OCI-LY7 (cell line): ENCODE results near the gene PCDH9. TPM values are rescaled to one million over a fixed set of nuclear protein-coding genes. Genes with fewer than 3 reads are reported as not detected.

Experiments used
- BruUV-seq: library from RNA; stranded (reverse); fragments of 400-500 nt; replicated peaks from 2 replicates; lab custom pipeline; 2021; lab: Mats Ljungman, UMichigan
- CTCF ChIA-PET: fragments of 300-600 bp; sonication (Branson Sonifier 250); formaldehyde crosslinking; loops from one replicate; lab custom pipeline; 2022; ENCODE audit warnings: antibody characterized with exemption; ENCODE audit not compliant: unreplicated experiment; lab: Charles Lee
- POLR2A ChIA-PET: fragments of 300-600 bp; sonication (Branson Sonifier 250); formaldehyde crosslinking; loops from one replicate; lab custom pipeline; 2022; ENCODE audit warnings: antibody characterized with exemption; lab: Charles Lee
- DNase-seq: peaks from one replicate; pipeline ENCODE4 v3.0.0-alpha.2; 2015; ENCODE audit warnings: low spot score
- H2AFZ ChIP-seq: fragments of 200-600 bp; sonication (generic), shearing (Covaris generic); 2 replicates; pipeline ENCODE4 v1.6.1; 2014; ENCODE audit warnings: mild to moderate bottlenecking, antibody characterized with exemption, low read length, moderate library complexity
- H3K27ac ChIP-seq: fragments of 200-600 bp; sonication (generic); 2 replicates; pipeline ENCODE4 v1.5.1; 2014; ENCODE audit warnings: mixed run types, low read depth, mild to moderate bottlenecking, moderate library complexity, low read length, inconsistent platforms; ENCODE audit not compliant: poor library complexity, severe bottlenecking
- H3K36me3 ChIP-seq: fragments of 200-600 bp; sonication (generic); 2 replicates; pipeline ENCODE4 v1.6.1; 2014; ENCODE audit warnings: mild to moderate bottlenecking, antibody characterized with exemption, low read length, moderate library complexity, mixed read lengths; ENCODE audit not compliant: insufficient read depth
- H3K4me1 ChIP-seq: fragments of 200-600 bp; sonication (generic); 2 replicates; pipeline ENCODE4 v1.5.1; 2014; ENCODE audit warnings: mild to moderate bottlenecking, low read length; ENCODE audit not compliant: insufficient read depth, poor library complexity, severe bottlenecking
- H3K4me2 ChIP-seq: fragments of 200-600 bp; sonication (generic); 2 replicates; pipeline ENCODE4 v1.6.1; 2014; ENCODE audit warnings: mild to moderate bottlenecking, low read length
- H3K4me3 ChIP-seq: fragments of 200-600 bp; sonication (generic); 2 replicates; pipeline ENCODE4 v1.5.1; 2014; ENCODE audit warnings: mild to moderate bottlenecking, low read depth, low read length; ENCODE audit not compliant: poor library complexity, severe bottlenecking
- H3K79me2 ChIP-seq: fragments of 200-600 bp; sonication (generic); 2 replicates; pipeline ENCODE4 v1.6.1; 2016; ENCODE audit warnings: low read depth, mild to moderate bottlenecking, low read length, moderate library complexity, mixed read lengths; ENCODE audit not compliant: insufficient read depth
- H3K9me2 ChIP-seq: fragments of 200-600 bp; sonication (generic); 2 replicates; pipeline ENCODE4 v1.6.1; 2016; ENCODE audit warnings: mild to moderate bottlenecking, low read length, mixed read lengths; ENCODE audit not compliant: insufficient read depth
- H3K9me3 ChIP-seq: fragments of 200-600 bp; sonication (generic); 2 replicates; pipeline ENCODE4 v1.6.1; 2014; ENCODE audit warnings: mild to moderate bottlenecking, mixed run types, low read length, mixed read lengths
- H4K20me1 ChIP-seq: fragments of 200-600 bp; sonication (generic); 2 replicates; pipeline ENCODE4 v1.6.1; 2014; ENCODE audit warnings: mild to moderate bottlenecking, antibody characterized with exemption, low read length, moderate library complexity, mixed read lengths; ENCODE audit not compliant: insufficient read depth
- EZH2phosphoT487 ChIP-seq: fragments of 200-600 bp; sonication (generic); IDR thresholded peaks from 2 replicates; pipeline ENCODE4 v1.6.1; 2018; ENCODE audit warnings: low read depth, borderline replicate concordance, mild to moderate bottlenecking, mixed run types, antibody characterized with exemption, low read length, moderate library complexity, mixed read lengths
- intact Hi-C: fragments of 100-400 bp; cut with micrococcal nuclease; formaldehyde crosslinking; loops from one replicate; pipeline ENCODE4 v1.10.0; 2022; ENCODE audit not compliant: unreplicated experiment
- total RNA-seq, 2 experiments: library from RNA; depleted of rRNA in 1 of 2; stranded (reverse); fragments of >200 nt in 1 of 2; shearing (Covaris generic) in 1 of 2; gene quantifications; 2 replicates each; pipeline ENCODE4 v1.2.3, GENCODE V29; 2014 to 2022
- TF ChIP-seq, protein P1 (sequence below): fragments of 200-600 bp; sonication (generic); conservative IDR thresholded peaks from 2 replicates; pipeline ENCODE4 v1.5.1; 2014; ENCODE audit warnings: mild to moderate bottlenecking, antibody characterized with exemption, low read length, moderate library complexity, mixed read lengths

The PCDH9 gene
- total RNA-seq, 2 experiments from 2014 or later, result 20.1 to 26.0 TPM

DNA sequence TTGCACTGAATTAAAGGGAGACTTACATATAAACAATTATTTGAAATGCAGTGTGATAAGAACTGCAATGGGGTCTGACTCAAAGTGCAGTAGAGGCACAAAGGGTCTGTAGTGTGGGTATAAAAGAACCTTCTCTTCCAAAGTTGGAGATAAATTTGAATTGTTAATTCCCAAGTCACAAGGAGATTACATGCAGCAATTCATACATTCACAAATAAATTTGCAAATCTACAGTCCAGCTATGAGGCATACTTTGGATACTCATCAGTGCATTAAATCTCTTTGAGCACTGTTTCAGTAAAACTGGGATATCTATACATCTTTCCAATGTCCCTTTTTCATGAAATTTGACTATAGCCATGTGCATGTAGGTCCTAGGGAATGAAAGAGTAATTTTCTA lies 799.4 kb downstream of the PCDH9 start:
- Histone ChIP-seq H3K4me2 (no peak overlapping the region), H3K9me3 (no peaks in the 10 kb centered on the region), H3K36me3 (no peaks in the 10 kb centered on the region), H3K79me2 (no peaks in the 10 kb centered on the region), H4K20me1 (no peaks in the 10 kb centered on the region), H3K4me1 (no peaks in the 10 kb centered on the region), H2AFZ (no peak overlapping the region), H3K4me3 (no peak overlapping the region), H3K27ac (no peak overlapping the region), H3K9me2 (no peaks in the 10 kb centered on the region)
- no peak for DNase-seq
- intact Hi-C loops, result no loop called here
- ChIA-PET POLR2A (interaction anchor here (0.6 to 0.7 kb wide), 2 partner anchors 58 to 605 kb away, joined by 3 read pairs; no protein-coding TSS in a partner anchor), CTCF (no interaction called here)
- TF ChIP-seq, protein P1, sequence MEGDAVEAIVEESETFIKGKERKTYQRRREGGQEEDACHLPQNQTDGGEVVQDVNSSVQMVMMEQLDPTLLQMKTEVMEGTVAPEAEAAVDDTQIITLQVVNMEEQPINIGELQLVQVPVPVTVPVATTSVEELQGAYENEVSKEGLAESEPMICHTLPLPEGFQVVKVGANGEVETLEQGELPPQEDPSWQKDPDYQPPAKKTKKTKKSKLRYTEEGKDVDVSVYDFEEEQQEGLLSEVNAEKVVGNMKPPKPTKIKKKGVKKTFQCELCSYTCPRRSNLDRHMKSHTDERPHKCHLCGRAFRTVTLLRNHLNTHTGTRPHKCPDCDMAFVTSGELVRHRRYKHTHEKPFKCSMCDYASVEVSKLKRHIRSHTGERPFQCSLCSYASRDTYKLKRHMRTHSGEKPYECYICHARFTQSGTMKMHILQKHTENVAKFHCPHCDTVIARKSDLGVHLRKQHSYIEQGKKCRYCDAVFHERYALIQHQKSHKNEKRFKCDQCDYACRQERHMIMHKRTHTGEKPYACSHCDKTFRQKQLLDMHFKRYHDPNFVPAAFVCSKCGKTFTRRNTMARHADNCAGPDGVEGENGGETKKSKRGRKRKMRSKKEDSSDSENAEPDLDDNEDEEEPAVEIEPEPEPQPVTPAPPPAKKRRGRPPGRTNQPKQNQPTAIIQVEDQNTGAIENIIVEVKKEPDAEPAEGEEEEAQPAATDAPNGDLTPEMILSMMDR, result no peak
- no peak for TF ChIP-seq EZH2phosphoT487
- no TSS peak for BruUV-seq

GRCh38 chr13:66430269-66430668 lies 799.9 kb downstream of the PCDH9 start:
- DNase-seq, result no peak
- Histone ChIP-seq H3K4me2 (no peak overlapping the region), H3K9me3 (no peaks in the 10 kb centered on the region), H3K79me2 (no peaks in the 10 kb centered on the region), H3K36me3 (no peaks in the 10 kb centered on the region), H4K20me1 (no peaks in the 10 kb centered on the region), H2AFZ (no peak overlapping the region), H3K4me3 (no peak overlapping the region), H3K4me1 (no peaks in the 10 kb centered on the region), H3K27ac (no peak overlapping the region), H3K9me2 (no peaks in the 10 kb centered on the region)
- BruUV-seq, result no TSS peak
- TF ChIP-seq, protein P1, result no peak
- TF ChIP-seq EZH2phosphoT487, result no peak
- intact Hi-C loops, result no loop called here
- CTCF ChIA-PET, result no interaction called here
- POLR2A ChIA-PET, result no interaction called here

DNA sequence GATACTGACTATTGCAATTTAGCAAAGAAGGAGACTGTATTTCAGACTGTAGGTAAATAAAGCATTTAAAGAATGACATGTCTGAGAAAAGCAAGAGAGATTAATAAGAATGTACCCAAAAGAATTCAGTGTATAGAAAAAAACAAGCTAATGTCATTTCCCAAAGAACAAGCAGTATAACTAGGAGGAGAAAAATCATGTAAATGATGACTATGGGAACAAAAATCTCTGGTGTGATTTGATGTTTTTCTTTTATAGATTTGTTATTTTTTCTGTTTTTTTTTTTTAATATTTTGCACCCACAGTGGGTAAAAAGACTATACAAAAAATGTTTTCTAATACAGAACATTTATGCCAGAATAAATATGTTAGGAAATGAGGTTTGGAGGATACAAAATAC lies 801.0 kb downstream of the PCDH9 start:
- TF ChIP-seq, protein P1, result no peak
- no peak for TF ChIP-seq EZH2phosphoT487
- H3K4me1 ChIP-seq, result no peaks in the 10 kb centered on the region
- H3K9me3 ChIP-seq, result no peaks in the 10 kb centered on the region
- ChIA-PET CTCF (no interaction called here), POLR2A (interaction anchor here (0.6 to 1.7 kb wide), 6 partner anchors 15 to 951 kb away, joined by 3 to 16 read pairs (median 4); no protein-coding TSS in a partner anchor)
- H4K20me1 ChIP-seq, result no peaks in the 10 kb centered on the region
- no peaks in the 10 kb centered on the region for H3K36me3 ChIP-seq
- H3K79me2 ChIP-seq, result no peaks in the 10 kb centered on the region
- no peak overlapping the region for H3K27ac ChIP-seq
- no peak overlapping the region for H3K4me2 ChIP-seq
- intact Hi-C loops, result no loop called here
- no TSS peak for BruUV-seq
- no peak for DNase-seq
- no peak overlapping the region for H3K4me3 ChIP-seq
- no peak overlapping the region for H2AFZ ChIP-seq
- H3K9me2 ChIP-seq, result no peaks in the 10 kb centered on the region
